Nasal cavity respiratory epithelium epithelial cell of viscerocranial mucosa (primary cell): ENCODE measurements around the gene TMEM97. TPM values are rescaled to one million over a fixed set of nuclear protein-coding genes. Genes with fewer than 3 reads are reported as not detected.

ENCODE experiments used
- total RNA-seq: library from RNA; depleted of rRNA; stranded (reverse); fragments of >200 nt; gene quantifications from 2 replicates; pipeline ENCODE4 v1.2.3, GENCODE V29; 2014

The TMEM97 gene
- 7.3 and 8.9 TPM in 2 replicates for total RNA-seq

GRCh38 chr17:28318759-28319597, at the start of gene TMEM97:
Gene TMEM97 (plus strand): TSS chr17:28319200. CDS start chr17:28319240, 40 bp downstream.

GRCh38 chr17:28335201-28335958, 16.4 kb downstream of the TMEM97 start, which contains the start of the genes IFT20 and TNFAIP1:
Gene IFT20 (minus strand): TSS chr17:28335472. CDS start chr17:28331985, 3,487 bp downstream.
Gene TNFAIP1 (plus strand): TSS chr17:28335761. CDS start chr17:28339522, 3,761 bp downstream.

GRCh38 chr17:28357061-28357900, 38.3 kb downstream of the TMEM97 start, which contains the start of gene POLDIP2:
Gene POLDIP2 (minus strand): TSS chr17:28357527. CDS start chr17:28357448, 79 bp downstream.

GRCh38 chr17:28364665-28365363, 45.8 kb downstream of the TMEM97 start, which contains the start of gene SEBOX:
Gene SEBOX (minus strand): TSS chr17:28365199. CDS start chr17:28365151, 48 bp downstream.

GRCh38 chr17:28370035-28370743, 51.2 kb downstream of the TMEM97 start, which contains the start of gene VTN:
Gene VTN (minus strand): TSS chr17:28370307. CDS start chr17:28370203, 104 bp downstream.

GRCh38 chr17:28371245-28372202, 52.5 kb downstream of the TMEM97 start, which contains the start of gene SARM1:
Gene SARM1 (plus strand): TSS chr17:28371694. CDS start chr17:28372033, 339 bp downstream.

Other genes starting within 250 kb of the TMEM97 start
- 36.8 and 46.8 TPM in 2 replicates for gene IFT20, start 16.3 kb downstream of the TMEM97 start, total RNA-seq
- 44.8 and 49.6 TPM in 2 replicates for gene TNFAIP1, start 16.6 kb downstream of the TMEM97 start, total RNA-seq
- gene POLDIP2, start 38.3 kb downstream of the TMEM97 start, total RNA-seq: 68.7 and 77.2 TPM in 2 replicates
- not detected in 2 replicates for gene SEBOX, start 46.0 kb downstream of the TMEM97 start, total RNA-seq
- gene VTN, start 51.1 kb downstream of the TMEM97 start, total RNA-seq: not detected in 2 replicates
- gene SARM1, start 52.5 kb downstream of the TMEM97 start, total RNA-seq: 0.34 and 0.93 TPM in 2 replicates
- gene SLC46A1, start 87.0 kb downstream of the TMEM97 start, total RNA-seq: 6.2 and 15.6 TPM in 2 replicates
- 0.07 TPM in 1 of 2 replicates, not detected in the other for gene SLC13A2, start 154.4 kb downstream of the TMEM97 start, total RNA-seq
- gene FOXN1, start 187.1 kb downstream of the TMEM97 start, total RNA-seq: under 0.01 and 0.14 TPM in 2 replicates
- gene UNC119, start 233.4 kb downstream of the TMEM97 start, total RNA-seq: 18.1 and 27.8 TPM in 2 replicates